ENCODE results near the gene DNAAF5.
"Not testable (repeated sequence)": the region's sequence is repeated elsewhere in the genome, so short reads cannot be mapped to it uniquely, and the experiment has no call there.

The DNAAF5 gene

GRCh38 chr7:745431-746154 lies 19.1 kb downstream of the DNAAF5 start:
- in situ Hi-C loops (cut with HindIII; ENCODE audit: low sequenced_read_pairs) = loop anchor here (5.0 kb wide), 1 partner anchor 78 kb away; no protein-coding TSS in a partner anchor

GRCh38 chr7:746155-747061 lies 19.9 kb downstream of the DNAAF5 start:
- in situ Hi-C loops (cut with HindIII; ENCODE audit: low sequenced_read_pairs) = loop anchor here (5.0 kb wide), 1 partner anchor 79 kb away; no protein-coding TSS in a partner anchor

DNA sequence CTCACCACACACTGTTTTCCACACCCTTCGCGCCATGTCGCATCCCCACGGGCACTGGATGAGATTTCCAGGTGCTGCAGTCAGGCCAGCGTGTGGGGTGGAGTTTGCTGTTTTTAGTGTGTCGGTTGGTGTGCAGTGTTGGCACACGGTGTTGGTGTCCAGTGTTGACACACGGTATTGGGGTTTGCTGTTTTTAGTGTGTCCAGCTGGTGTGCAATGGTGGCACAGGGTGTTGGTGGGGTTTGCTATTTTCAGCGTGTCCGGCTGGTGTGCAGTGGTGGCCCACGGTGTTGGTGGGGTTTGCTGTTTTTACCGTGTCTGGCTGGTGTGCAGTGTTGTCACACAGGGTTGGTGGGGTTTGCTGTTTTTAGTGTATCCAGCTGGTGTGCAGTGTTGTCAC lies 20.7 kb downstream of the DNAAF5 start:
- in situ Hi-C loops (cut with HindIII; ENCODE audit: low sequenced_read_pairs) = loop anchor here (5.0 kb wide), 1 partner anchor 80 kb away; no protein-coding TSS in a partner anchor

- in situ Hi-C loops (cut with HindIII; ENCODE audit: low sequenced_read_pairs) = loop anchor here (5.0 kb wide), 1 partner anchor 81 kb away; no protein-coding TSS in a partner anchor
Observed at GRCh38 chr7:748446-748845, 21.9 kb downstream of the DNAAF5 start.

DNA sequence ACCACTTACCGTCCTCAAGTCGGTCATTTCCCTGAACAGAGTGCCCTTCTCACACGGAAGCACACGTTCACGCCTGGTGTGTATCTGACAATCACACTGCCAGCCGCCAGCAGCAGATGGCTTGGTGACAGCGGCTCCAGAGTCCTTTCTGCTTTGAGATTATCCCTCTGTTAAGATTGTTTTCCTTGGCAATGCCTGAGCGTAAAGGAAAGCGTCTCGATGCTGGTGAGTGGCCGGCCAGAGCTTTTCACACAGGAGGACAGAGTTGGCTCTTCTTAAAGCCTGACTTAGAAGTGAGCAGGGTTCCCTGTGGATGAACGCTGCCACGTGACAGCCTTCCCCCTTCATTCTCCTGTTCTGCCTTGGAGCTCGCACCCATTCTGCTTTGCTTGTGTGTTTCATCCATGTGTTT lies 22.6 kb downstream of the DNAAF5 start:
- in situ Hi-C loops (cut with HindIII; ENCODE audit: low sequenced_read_pairs) = loop anchor here (5.0 kb wide), 1 partner anchor 82 kb away; no protein-coding TSS in a partner anchor

- in situ Hi-C loops (cut with HindIII; ENCODE audit: low sequenced_read_pairs) = no loop called here
Observed at GRCh38 chr7:750111-750905, 23.8 kb downstream of the DNAAF5 start.

GRCh38 chr7:751826-752225 lies 25.3 kb downstream of the DNAAF5 start:
- in situ Hi-C loops (cut with HindIII; ENCODE audit: low sequenced_read_pairs) = no loop called here

GRCh38 chr7:752256-752655 lies 25.8 kb downstream of the DNAAF5 start:
- in situ Hi-C loops (cut with HindIII; ENCODE audit: low sequenced_read_pairs) = not testable (repeated sequence)

- in situ Hi-C loops (cut with HindIII; ENCODE audit: low sequenced_read_pairs) = no loop called here
Observed at GRCh38 chr7:753190-753589, 26.7 kb downstream of the DNAAF5 start.

GRCh38 chr7:754531-755412 lies 28.3 kb downstream of the DNAAF5 start:
- in situ Hi-C loops (cut with HindIII; ENCODE audit: low sequenced_read_pairs) = no loop called here

DNA sequence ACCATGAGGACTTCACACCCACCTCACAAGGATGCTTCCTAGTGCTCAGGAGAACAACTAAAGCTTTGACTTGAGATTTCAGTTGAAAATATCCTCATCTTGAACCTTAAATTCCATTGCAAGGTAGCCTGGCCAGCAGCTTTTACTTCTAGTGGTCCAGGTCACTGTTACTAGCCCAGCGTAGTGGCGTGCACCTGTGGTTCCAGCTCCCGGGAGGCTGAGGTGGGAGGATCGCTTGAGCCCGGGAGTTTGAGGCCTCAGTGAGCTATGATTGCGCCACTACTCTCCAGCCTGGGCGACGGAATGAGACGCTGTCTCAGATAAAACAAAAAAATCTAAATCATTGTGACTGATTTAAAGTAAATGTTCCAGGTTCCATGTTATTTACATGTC lies 28.9 kb downstream of the DNAAF5 start:
- in situ Hi-C loops (cut with HindIII; ENCODE audit: low sequenced_read_pairs) = no loop called here

- in situ Hi-C loops (cut with HindIII; ENCODE audit: low sequenced_read_pairs) = no loop called here
Observed at GRCh38 chr7:756231-756927, 29.9 kb downstream of the DNAAF5 start.

GRCh38 chr7:756928-757560 lies 30.5 kb downstream of the DNAAF5 start:
- in situ Hi-C loops (cut with HindIII; ENCODE audit: low sequenced_read_pairs) = no loop called here

GRCh38 chr7:757741-758163 lies 31.3 kb downstream of the DNAAF5 start:
- in situ Hi-C loops (cut with HindIII; ENCODE audit: low sequenced_read_pairs) = no loop called here

GRCh38 chr7:759569-759968 lies 33.1 kb downstream of the DNAAF5 start:
- in situ Hi-C loops (cut with HindIII; ENCODE audit: low sequenced_read_pairs) = no loop called here

- in situ Hi-C loops (cut with HindIII; ENCODE audit: low sequenced_read_pairs) = no loop called here
Observed at GRCh38 chr7:760006-760405, 33.5 kb downstream of the DNAAF5 start.

DNA sequence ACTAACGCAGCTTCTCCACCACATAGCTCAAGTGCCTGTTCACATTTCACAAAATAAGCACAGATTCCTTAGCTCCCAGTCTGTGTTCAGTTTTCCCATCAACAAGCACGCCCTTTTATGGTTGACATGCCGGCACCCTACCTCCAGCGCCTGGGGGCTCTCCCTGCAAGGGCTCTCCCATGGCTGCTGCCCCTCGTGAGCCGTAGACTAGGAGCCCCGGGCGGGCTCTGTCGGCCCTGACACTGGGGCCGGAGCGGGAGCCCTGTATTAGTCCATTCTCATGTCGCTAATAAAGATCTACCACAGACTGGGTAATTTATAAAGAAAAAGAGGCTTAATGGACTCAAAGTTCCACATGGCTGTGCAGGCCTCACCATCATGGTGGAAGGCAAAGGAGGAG lies 34.6 kb downstream of the DNAAF5 start:
- in situ Hi-C loops (cut with HindIII; ENCODE audit: low sequenced_read_pairs) = no loop called here

DNA sequence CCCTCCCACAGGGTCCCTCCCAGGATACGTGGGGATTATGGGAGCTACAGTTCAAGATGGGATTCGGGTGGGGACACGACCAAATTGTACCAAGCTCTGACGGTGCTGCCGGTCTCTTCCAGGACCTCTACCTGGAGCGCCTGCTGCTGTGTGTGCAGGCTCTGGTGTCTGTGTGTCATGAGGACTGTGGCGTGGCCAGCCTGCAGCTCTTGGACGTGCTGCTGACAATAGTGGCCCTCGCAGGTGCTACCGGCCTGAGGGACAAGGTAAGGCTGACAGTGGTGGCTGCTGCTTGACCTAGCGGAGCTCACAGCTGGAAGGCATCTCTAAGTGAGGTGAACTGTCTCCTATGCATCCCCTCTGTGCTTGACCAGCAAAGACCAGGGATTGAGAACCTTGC lies 35.1 kb downstream of the DNAAF5 start:
- in situ Hi-C loops (cut with HindIII; ENCODE audit: low sequenced_read_pairs) = no loop called here

- in situ Hi-C loops (cut with HindIII; ENCODE audit: low sequenced_read_pairs) = no loop called here
Observed at GRCh38 chr7:762885-763284, 36.4 kb downstream of the DNAAF5 start.

Measured in endothelial cell of hepatic sinusoid (primary cell).